Neural cell (in vitro differentiated cells): Measurements from ENCODE around the gene GSG1. TPM values are rescaled to one million over a fixed set of nuclear protein-coding genes. Genes with fewer than 3 reads are reported as not detected.

Experiments
- H2AFZ ChIP-seq: fragments of 200-600, 300-800 bp; sonication (generic), shearing (Covaris generic); 2 replicates; pipeline ENCODE4 v1.6.0; 2014; ENCODE audit warnings: low read depth, mild to moderate bottlenecking, antibody characterized with exemption, low read length, moderate library complexity
- H3F3A ChIP-seq: fragments of 200-600 bp; shearing (Covaris generic); 2 replicates; pipeline ENCODE4 v1.6.1; 2016; ENCODE audit warnings: mild to moderate bottlenecking, moderate library complexity, mixed read lengths, antibody characterized with exemption, low read length; ENCODE audit not compliant: insufficient read depth, poor library complexity, severe bottlenecking
- H3K27ac ChIP-seq: fragments of 200-600, 300-800 bp; sonication (generic), shearing (Covaris generic); 2 replicates; pipeline ENCODE4 v1.5.1; 2014; ENCODE audit warnings: mild to moderate bottlenecking, low read length, moderate library complexity
- H3K27me3 ChIP-seq: fragments of 300-800, 200-600 bp; sonication (generic), shearing (Covaris generic); 2 replicates; pipeline ENCODE4 v1.6.0; 2014; ENCODE audit warnings: mild to moderate bottlenecking, low read depth, low read length, moderate library complexity; ENCODE audit not compliant: insufficient read depth
- H3K36me3 ChIP-seq: fragments of 300-800, 200-600 bp; sonication (generic), shearing (Covaris generic); 2 replicates; pipeline ENCODE4 v1.5.1; 2014; ENCODE audit warnings: mild to moderate bottlenecking, antibody characterized with exemption, low read length, moderate library complexity; ENCODE audit not compliant: insufficient read depth
- H3K4me2 ChIP-seq: fragments of 300-800, 200-600 bp; sonication (generic), shearing (Covaris generic); 2 replicates; pipeline ENCODE4 v1.6.0; 2014; ENCODE audit warnings: mild to moderate bottlenecking, low read length
- H3K4me3 ChIP-seq: fragments of 300-800, 200-600 bp; sonication (generic), shearing (Covaris generic); 2 replicates; pipeline ENCODE4 v1.5.1; 2014; ENCODE audit warnings: mild to moderate bottlenecking, low read length, moderate library complexity
- H3K79me2 ChIP-seq: fragments of 200-600 bp; shearing (Covaris generic); replicated peaks from 2 replicates; pipeline ENCODE4 v1.6.0; 2014; ENCODE audit warnings: mild to moderate bottlenecking, low read length, moderate library complexity; ENCODE audit not compliant: insufficient read depth
- H3K9ac ChIP-seq: fragments of 300-800, 200-600 bp; sonication (generic), shearing (Covaris generic); 2 replicates; pipeline ENCODE4 v1.6.1; 2016; ENCODE audit warnings: mild to moderate bottlenecking, low read length, mixed read lengths
- H3K9me2 ChIP-seq: fragments of 200-600 bp; shearing (Covaris generic); 2 replicates; pipeline ENCODE4 v1.6.1; 2016; ENCODE audit warnings: mild to moderate bottlenecking, low read length, mixed read lengths; ENCODE audit not compliant: insufficient read depth
- H3K9me3 ChIP-seq: fragments of 200-600, 300-800 bp; sonication (generic), shearing (Covaris generic); 2 replicates; pipeline ENCODE4 v1.6.1; 2016; ENCODE audit warnings: mild to moderate bottlenecking, mixed run types, low read length, moderate library complexity, mixed read lengths
- H4K20me1 ChIP-seq: fragments of 200-600 bp; shearing (Covaris generic); 2 replicates; pipeline ENCODE4 v1.6.1; 2016; ENCODE audit warnings: mild to moderate bottlenecking, mixed run types; ENCODE audit not compliant: insufficient read depth
- EP300 ChIP-seq: fragments of 450-650 bp; conservative IDR thresholded peaks from 2 replicates; pipeline ENCODE4 v1.6.1; 2014; ENCODE audit warnings: antibody characterized with exemption, mild to moderate bottlenecking, moderate library complexity; ENCODE audit not compliant: poor library complexity, severe bottlenecking
- EZH2 ChIP-seq: fragments of 200-600, 300-800 bp; shearing (Covaris generic), sonication (generic); IDR thresholded peaks from 2 replicates; pipeline ENCODE4 v1.6.1; 2014; ENCODE audit warnings: antibody characterized with exemption, low read length, borderline replicate concordance, mild to moderate bottlenecking; ENCODE audit not compliant: insufficient read depth, poor library complexity, severe bottlenecking
- MXI1 ChIP-seq: fragments of 450-650 bp; conservative IDR thresholded peaks from 2 replicates; pipeline ENCODE4 v1.6.1; 2014; ENCODE audit warnings: antibody characterized with exemption, mild to moderate bottlenecking; ENCODE audit not compliant: poor library complexity, severe bottlenecking
- POLR2AphosphoS5 ChIP-seq: IDR thresholded peaks from 2 replicates; pipeline ENCODE4 v1.6.1; 2012
- RAD21 ChIP-seq: fragments of 450-650 bp; conservative IDR thresholded peaks from 2 replicates; pipeline ENCODE4 v1.6.1; 2014; ENCODE audit warnings: antibody characterized with exemption, mild to moderate bottlenecking, moderate library complexity
- SMC3 ChIP-seq: fragments of 450-650 bp; conservative IDR thresholded peaks from 2 replicates; pipeline ENCODE4 v1.6.1; 2014; ENCODE audit warnings: antibody characterized with exemption, mild to moderate bottlenecking, moderate library complexity; ENCODE audit not compliant: poor library complexity
- TAF1 ChIP-seq: IDR thresholded peaks from 2 replicates; pipeline ENCODE4 v1.6.1; 2012; ENCODE audit warnings: low read depth
- polyA plus RNA-seq: library from polyadenylated mRNA; depleted of rRNA; stranded (reverse); fragments of >200 nt; gene quantifications from 2 replicates; pipeline ENCODE4 v1.2.3, GENCODE V29; 2014
- TF ChIP-seq, protein P1 (sequence below): IDR thresholded peaks from 2 replicates; pipeline ENCODE4 v1.6.1; 2012; ENCODE audit warnings: borderline replicate concordance
- TF ChIP-seq, protein P2 (sequence below): fragments of 450-650 bp; IDR thresholded peaks from 2 replicates; pipeline ENCODE4 v1.5.1; 2014; ENCODE audit warnings: antibody characterized with exemption, mild to moderate bottlenecking, moderate library complexity; ENCODE audit not compliant: poor library complexity, severe bottlenecking

The GSG1 gene
- polyA plus RNA-seq, 1 donor from 2014 or later, result 0.17 TPM

DNA sequence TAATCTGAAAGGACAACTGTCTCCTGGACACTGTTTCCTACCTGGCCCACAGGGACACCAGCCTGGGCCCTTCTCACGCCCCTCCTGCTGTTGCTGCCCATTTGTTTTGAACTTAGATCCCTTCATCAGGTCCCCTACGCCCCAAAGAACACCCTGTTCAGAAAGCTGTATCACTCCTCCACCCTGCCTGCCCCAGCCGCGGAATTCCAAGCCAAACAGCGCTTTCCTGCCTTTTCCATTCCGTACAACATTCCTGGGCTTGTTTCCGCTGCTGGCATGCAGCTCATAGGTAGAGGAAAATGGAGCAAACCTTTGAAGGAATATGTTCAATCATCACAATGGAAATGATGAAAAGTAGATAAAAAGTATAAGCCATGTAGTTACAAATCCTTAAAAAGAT is 12.8 kb upstream of the GSG1 start:
- Histone ChIP-seq H3K4me2 (no peak overlapping the region), H3K36me3 (no peaks in the 10 kb centered on the region), H3K4me3 (no peak overlapping the region), H3K27ac (no peak overlapping the region), H2AFZ (no peak overlapping the region), H3F3A (no peaks in the 10 kb centered on the region), H3K9ac (no peak overlapping the region), H4K20me1 (no peaks in the 10 kb centered on the region), H3K9me2 (no peaks in the 10 kb centered on the region), H3K9me3 (no peaks in the 10 kb centered on the region), H3K27me3 (no peaks in the 10 kb centered on the region), H3K79me2 (no peaks in the 10 kb centered on the region)
- TF ChIP-seq MXI1 (no peak), EP300 (no peak), POLR2AphosphoS5 (no peak), EZH2 (no peak), RAD21 (no peak), SMC3 (no peak), TAF1 (no peak)
- TF ChIP-seq, protein P1, sequence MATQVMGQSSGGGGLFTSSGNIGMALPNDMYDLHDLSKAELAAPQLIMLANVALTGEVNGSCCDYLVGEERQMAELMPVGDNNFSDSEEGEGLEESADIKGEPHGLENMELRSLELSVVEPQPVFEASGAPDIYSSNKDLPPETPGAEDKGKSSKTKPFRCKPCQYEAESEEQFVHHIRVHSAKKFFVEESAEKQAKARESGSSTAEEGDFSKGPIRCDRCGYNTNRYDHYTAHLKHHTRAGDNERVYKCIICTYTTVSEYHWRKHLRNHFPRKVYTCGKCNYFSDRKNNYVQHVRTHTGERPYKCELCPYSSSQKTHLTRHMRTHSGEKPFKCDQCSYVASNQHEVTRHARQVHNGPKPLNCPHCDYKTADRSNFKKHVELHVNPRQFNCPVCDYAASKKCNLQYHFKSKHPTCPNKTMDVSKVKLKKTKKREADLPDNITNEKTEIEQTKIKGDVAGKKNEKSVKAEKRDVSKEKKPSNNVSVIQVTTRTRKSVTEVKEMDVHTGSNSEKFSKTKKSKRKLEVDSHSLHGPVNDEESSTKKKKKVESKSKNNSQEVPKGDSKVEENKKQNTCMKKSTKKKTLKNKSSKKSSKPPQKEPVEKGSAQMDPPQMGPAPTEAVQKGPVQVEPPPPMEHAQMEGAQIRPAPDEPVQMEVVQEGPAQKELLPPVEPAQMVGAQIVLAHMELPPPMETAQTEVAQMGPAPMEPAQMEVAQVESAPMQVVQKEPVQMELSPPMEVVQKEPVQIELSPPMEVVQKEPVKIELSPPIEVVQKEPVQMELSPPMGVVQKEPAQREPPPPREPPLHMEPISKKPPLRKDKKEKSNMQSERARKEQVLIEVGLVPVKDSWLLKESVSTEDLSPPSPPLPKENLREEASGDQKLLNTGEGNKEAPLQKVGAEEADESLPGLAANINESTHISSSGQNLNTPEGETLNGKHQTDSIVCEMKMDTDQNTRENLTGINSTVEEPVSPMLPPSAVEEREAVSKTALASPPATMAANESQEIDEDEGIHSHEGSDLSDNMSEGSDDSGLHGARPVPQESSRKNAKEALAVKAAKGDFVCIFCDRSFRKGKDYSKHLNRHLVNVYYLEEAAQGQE, result no peak
- TF ChIP-seq, protein P2, sequence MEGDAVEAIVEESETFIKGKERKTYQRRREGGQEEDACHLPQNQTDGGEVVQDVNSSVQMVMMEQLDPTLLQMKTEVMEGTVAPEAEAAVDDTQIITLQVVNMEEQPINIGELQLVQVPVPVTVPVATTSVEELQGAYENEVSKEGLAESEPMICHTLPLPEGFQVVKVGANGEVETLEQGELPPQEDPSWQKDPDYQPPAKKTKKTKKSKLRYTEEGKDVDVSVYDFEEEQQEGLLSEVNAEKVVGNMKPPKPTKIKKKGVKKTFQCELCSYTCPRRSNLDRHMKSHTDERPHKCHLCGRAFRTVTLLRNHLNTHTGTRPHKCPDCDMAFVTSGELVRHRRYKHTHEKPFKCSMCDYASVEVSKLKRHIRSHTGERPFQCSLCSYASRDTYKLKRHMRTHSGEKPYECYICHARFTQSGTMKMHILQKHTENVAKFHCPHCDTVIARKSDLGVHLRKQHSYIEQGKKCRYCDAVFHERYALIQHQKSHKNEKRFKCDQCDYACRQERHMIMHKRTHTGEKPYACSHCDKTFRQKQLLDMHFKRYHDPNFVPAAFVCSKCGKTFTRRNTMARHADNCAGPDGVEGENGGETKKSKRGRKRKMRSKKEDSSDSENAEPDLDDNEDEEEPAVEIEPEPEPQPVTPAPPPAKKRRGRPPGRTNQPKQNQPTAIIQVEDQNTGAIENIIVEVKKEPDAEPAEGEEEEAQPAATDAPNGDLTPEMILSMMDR, result no peak

DNA sequence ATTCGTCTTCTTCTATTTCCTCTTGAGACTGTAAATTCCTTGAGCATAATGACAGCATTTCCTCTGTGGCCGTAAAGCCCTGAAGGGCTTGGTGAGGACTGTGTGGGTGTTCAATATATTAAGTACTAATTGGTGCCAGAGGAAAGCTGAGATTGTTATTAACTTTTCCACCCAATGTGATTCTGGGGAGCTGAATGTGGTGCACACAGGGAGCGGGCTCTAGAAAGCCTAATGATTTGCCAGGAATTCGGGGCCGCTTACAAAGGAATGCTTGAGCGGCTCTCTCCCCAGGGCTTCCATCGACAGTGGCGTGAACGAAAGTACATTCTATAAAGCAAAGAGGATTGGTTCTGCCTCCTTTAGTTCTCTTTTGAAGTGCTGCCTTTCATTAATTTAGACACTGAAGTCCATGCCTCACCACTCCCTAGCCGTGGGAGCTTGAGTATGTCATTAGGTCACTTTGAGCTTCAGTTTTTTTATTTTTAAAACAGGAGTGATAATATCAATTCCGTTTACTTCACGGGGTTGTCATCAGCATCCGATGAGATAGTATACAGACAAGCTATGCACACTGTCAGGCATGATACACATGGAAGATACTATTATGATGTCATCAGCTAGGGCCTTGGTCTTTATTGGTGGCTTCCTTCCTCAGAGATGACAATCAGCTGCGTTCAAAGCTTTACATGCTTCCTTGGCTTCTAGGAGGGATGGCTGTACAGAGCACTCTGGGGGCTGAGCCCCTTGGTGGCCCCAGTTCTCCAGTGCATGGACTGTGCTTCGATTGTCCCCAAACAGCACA is 11.0 kb upstream of the GSG1 start:
- H2AFZ ChIP-seq, result no peak overlapping the region
- H3K36me3 ChIP-seq, result no peaks in the 10 kb centered on the region
- TF ChIP-seq, protein P2, result no peak
- TF ChIP-seq EZH2 (no peak), SMC3 (no peak), TAF1 (no peak), MXI1 (no peak), RAD21 (no peak), POLR2AphosphoS5 (no peak), EP300 (no peak)
- TF ChIP-seq, protein P1, result no peak
- H3K27ac ChIP-seq, result no peak overlapping the region
- no peaks in the 10 kb centered on the region for H3K9me2 ChIP-seq
- H3K79me2 ChIP-seq, result no peaks in the 10 kb centered on the region
- H3K27me3 ChIP-seq, result no peaks in the 10 kb centered on the region
- H3K9me3 ChIP-seq, result no peaks in the 10 kb centered on the region
- H3K4me3 ChIP-seq, result peak overlapping the region; percentile 35
- no peaks in the 10 kb centered on the region for H3F3A ChIP-seq
- H3K9ac ChIP-seq, result no peak overlapping the region
- no peaks in the 10 kb centered on the region for H4K20me1 ChIP-seq
- no peak overlapping the region for H3K4me2 ChIP-seq
